OCI-LY3 (cell line): Measurements from ENCODE around the gene MYDGF.

Experiments used
- EZH2phosphoT487 ChIP-seq: fragments of 200-600 bp; shearing (Covaris generic); IDR thresholded peaks from 2 replicates; pipeline ENCODE4 v1.6.1; 2018; ENCODE audit warnings: antibody characterized with exemption, mixed run types, low read depth
- TF ChIP-seq, protein P1 (sequence below): fragments of 200-600, 300-600 bp; sonication (generic); IDR thresholded peaks from 2 replicates; pipeline ENCODE4 v1.5.1; 2014; ENCODE audit warnings: antibody characterized with exemption, low read length, low read depth

DNA sequence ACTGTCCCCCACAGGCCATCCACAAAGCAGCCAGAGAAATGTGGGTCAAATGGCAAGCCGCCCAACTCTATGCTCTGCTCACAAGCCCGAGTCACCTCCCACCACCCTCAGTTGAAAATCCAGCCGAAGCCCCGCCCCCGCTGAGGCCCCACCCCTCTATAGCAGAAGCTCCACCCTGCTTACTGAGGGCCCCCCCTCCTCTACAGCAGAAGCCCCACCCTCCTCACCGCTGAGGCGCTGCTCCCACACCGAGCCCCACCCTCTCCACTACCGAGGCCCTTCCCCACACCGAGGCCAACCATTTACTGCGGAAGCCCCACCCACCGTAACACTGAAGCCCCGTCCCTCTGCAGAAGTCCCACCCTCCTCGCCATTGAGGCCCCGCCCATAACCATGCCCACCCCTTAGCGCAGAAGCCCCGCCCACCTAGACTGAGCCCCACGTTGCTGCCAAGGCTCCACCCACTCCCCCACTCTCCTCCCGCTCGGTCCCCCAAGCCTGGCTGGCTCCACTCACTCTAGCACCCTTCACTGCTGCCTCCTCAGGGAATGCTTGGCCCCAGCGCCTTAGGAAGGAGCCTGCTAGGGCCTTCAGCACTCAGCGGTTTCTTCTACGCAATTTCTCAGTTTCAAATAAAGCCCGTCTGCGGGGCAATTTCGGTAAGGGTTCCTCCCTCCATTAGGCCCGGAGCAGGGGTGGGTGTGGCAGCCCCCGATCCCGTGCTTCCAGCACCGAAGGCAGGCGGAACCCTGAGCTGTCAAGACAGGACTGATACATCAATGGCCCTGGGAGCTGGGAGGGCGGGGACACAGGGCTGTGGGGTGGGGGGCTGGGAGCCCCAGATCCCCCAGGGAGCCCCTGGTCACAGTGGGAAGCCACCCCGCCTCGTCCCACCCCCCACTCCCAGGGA lies 9.0 kb upstream of the MYDGF start:
- TF ChIP-seq, protein P1, sequence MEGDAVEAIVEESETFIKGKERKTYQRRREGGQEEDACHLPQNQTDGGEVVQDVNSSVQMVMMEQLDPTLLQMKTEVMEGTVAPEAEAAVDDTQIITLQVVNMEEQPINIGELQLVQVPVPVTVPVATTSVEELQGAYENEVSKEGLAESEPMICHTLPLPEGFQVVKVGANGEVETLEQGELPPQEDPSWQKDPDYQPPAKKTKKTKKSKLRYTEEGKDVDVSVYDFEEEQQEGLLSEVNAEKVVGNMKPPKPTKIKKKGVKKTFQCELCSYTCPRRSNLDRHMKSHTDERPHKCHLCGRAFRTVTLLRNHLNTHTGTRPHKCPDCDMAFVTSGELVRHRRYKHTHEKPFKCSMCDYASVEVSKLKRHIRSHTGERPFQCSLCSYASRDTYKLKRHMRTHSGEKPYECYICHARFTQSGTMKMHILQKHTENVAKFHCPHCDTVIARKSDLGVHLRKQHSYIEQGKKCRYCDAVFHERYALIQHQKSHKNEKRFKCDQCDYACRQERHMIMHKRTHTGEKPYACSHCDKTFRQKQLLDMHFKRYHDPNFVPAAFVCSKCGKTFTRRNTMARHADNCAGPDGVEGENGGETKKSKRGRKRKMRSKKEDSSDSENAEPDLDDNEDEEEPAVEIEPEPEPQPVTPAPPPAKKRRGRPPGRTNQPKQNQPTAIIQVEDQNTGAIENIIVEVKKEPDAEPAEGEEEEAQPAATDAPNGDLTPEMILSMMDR, result no peak
- TF ChIP-seq EZH2phosphoT487, result no peak
